AG04450 (cell line): ENCODE results near the gene CARD8. TPM values are rescaled to one million over a fixed set of nuclear protein-coding genes. Genes with fewer than 3 reads are reported as not detected.

Source experiments
- CTCF ChIA-PET: fragments of 300-600, 350-600 bp; formaldehyde crosslinking; extraction: SDS; loops from one replicate; lab custom pipeline; 2022; ENCODE audit warnings: antibody characterized with exemption, inconsistent platforms; lab: Charles Lee
- POLR2A ChIA-PET: fragments of 350-600 bp; formaldehyde crosslinking; extraction: SDS; loops from one replicate; lab custom pipeline; 2021; ENCODE audit warnings: antibody characterized with exemption, inconsistent platforms; lab: Yijun Ruan, JAX
- DNase-seq: peaks from one replicate; pipeline ENCODE4 v3.0.0-alpha.2; 2011; ENCODE audit warnings: low read depth, low spot score
- H3K27ac ChIP-seq: one replicate; pipeline ENCODE4 v1.5.1; 2012; ENCODE audit warnings: low read depth, low read length, control low read depth
- H3K27me3 ChIP-seq: one replicate; pipeline ENCODE4 v1.6.0; 2012; ENCODE audit warnings: low read length; ENCODE audit not compliant: control insufficient read depth, insufficient read depth
- H3K4me3 ChIP-seq: 2 replicates; pipeline ENCODE4 v1.5.1; 2011; ENCODE audit warnings: mild to moderate bottlenecking, low read depth, low read length, control low read depth
- H3K9me3 ChIP-seq: 2 replicates; pipeline ENCODE4 v1.5.1; 2012; ENCODE audit warnings: low read length; ENCODE audit not compliant: control insufficient read depth, insufficient read depth
- polyA minus RNA-seq: library from RNA; depleted of rRNA, polyadenylated mRNA; stranded (reverse); fragments of >200 nt; gene quantifications from 2 replicates; pipeline ENCODE4 v1.2.3, GENCODE V29; 2011; rRNA and poly(A)+ RNA removed
- polyA plus RNA-seq: library from polyadenylated mRNA; depleted of rRNA; stranded (reverse); fragments of >200 nt; gene quantifications from 2 replicates; pipeline ENCODE4 v1.2.3, GENCODE V29; 2011; rRNA removed
- TF ChIP-seq, protein P1 (sequence below): IDR thresholded peaks from 2 replicates; pipeline ENCODE4 v1.5.1; 2011; ENCODE audit warnings: low read depth, low read length, control low read depth, inconsistent platforms

The CARD8 gene, protein sequence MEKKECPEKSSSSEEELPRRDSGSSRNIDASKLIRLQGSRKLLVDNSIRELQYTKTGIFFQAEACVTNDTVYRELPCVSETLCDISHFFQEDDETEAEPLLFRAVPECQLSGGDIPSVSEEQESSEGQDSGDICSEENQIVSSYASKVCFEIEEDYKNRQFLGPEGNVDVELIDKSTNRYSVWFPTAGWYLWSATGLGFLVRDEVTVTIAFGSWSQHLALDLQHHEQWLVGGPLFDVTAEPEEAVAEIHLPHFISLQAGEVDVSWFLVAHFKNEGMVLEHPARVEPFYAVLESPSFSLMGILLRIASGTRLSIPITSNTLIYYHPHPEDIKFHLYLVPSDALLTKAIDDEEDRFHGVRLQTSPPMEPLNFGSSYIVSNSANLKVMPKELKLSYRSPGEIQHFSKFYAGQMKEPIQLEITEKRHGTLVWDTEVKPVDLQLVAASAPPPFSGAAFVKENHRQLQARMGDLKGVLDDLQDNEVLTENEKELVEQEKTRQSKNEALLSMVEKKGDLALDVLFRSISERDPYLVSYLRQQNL
- polyA plus RNA-seq (18.8 and 22.4 TPM in 2 replicates), polyA minus RNA-seq (18.7 and 30.0 TPM in 2 replicates)

DNA sequence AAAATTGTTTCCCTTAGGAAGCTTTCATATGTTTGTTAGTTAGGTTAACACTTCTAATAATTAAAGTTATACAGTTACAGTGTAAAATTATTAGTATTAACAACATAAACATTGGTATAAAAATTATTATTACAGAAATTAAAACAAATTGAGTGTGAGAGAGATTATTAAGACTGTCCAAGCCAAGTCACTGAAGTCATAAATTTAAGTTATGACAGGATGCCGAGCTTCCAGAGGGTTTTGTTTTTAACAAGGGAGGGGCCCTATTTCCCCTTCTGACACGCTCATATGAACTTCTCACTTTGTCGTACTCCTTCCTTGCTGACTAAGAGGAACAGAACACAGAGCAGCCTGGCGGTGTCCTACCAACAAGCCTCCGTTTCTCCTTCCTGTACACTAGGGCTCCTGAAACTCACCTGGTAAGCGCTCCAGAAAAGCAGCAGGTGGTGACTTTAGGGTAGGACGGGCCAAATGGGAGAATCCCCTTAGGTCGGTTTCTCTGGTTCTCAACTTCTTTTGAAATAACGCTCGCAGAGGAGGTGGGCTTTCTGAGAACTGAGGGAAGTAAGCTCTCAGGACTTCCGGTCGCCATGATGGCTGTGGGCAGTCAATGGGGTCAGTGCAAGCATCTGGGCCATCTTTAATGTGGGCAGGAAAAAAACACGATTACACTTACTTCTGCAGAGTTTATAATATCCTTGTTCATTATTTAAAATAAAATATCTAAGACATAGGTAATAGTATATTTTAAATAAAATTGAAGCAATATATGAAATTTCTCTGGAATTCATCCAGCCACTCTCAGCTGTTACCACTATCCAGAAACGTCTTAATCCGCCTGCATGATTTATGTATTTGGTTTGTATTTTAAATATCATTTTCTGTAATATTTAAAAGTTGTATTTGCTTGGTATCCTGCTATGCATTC lies at the start of gene CARD8:
TSS of gene CARD8 (minus strand) at position 537 of the 928 bp plus-strand sequence. CDS start 14,892 bp downstream, outside the sequence.
- POLR2A ChIA-PET: interaction anchor here (0.6 kb wide), 1 partner anchor 26 kb away, joined by 6 read pairs; no protein-coding TSS in a partner anchor

DNA sequence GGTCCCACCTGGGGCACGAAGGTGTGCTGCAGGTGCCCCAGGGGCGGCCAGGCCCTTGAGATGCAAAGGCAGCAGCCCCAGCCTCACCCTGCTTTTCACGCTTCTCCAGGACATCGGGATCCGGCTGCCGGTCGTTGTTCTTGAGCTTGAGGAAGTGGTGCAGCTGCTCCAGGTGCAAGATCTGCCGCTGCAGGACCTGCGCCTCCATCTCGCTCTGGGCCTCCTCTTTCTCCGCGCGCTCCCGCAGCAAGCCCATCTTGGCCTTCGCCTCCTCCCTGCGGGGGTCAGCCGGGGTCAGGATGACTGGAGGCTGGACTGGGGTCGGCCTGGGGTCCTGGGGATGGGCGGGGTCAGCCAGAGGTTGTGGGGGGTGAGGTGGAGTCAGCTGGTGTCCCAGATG lies 48.2 kb upstream of the CARD8 start:
- no peak overlapping the region for H3K4me3 ChIP-seq
- ChIA-PET POLR2A (no interaction called here), CTCF (no interaction called here)
- H3K27ac ChIP-seq: no peak overlapping the region
- H3K27me3 ChIP-seq: peaks cover 21% of the 10 kb centered on the region
- H3K9me3 ChIP-seq: no peaks in the 10 kb centered on the region; the same call in 1 of the 2 replicates
- DNase-seq: no peak
- TF ChIP-seq, protein P1, sequence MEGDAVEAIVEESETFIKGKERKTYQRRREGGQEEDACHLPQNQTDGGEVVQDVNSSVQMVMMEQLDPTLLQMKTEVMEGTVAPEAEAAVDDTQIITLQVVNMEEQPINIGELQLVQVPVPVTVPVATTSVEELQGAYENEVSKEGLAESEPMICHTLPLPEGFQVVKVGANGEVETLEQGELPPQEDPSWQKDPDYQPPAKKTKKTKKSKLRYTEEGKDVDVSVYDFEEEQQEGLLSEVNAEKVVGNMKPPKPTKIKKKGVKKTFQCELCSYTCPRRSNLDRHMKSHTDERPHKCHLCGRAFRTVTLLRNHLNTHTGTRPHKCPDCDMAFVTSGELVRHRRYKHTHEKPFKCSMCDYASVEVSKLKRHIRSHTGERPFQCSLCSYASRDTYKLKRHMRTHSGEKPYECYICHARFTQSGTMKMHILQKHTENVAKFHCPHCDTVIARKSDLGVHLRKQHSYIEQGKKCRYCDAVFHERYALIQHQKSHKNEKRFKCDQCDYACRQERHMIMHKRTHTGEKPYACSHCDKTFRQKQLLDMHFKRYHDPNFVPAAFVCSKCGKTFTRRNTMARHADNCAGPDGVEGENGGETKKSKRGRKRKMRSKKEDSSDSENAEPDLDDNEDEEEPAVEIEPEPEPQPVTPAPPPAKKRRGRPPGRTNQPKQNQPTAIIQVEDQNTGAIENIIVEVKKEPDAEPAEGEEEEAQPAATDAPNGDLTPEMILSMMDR: no peak

More for the DNA sequence above, at the start of gene CARD8:
- DNase-seq: peak; percentile 65
- CTCF ChIA-PET: interaction anchor here (0.6 to 1.2 kb wide), 5 partner anchors 9 to 292 kb away, joined by 3 to 5 read pairs (median 4); no protein-coding TSS in a partner anchor
- no peaks in the 10 kb centered on the region for H3K27me3 ChIP-seq
- H3K4me3 ChIP-seq: peak within 1 kb of the TSS; percentile 83
- H3K27ac ChIP-seq: peak within 1 kb of the TSS; percentile 93
- TF ChIP-seq, protein P1: 0 out of 2 replicates have a peak, but pooled peaks have one; percentile 15
- no peaks in the 10 kb centered on the region for H3K9me3 ChIP-seq

DNA sequence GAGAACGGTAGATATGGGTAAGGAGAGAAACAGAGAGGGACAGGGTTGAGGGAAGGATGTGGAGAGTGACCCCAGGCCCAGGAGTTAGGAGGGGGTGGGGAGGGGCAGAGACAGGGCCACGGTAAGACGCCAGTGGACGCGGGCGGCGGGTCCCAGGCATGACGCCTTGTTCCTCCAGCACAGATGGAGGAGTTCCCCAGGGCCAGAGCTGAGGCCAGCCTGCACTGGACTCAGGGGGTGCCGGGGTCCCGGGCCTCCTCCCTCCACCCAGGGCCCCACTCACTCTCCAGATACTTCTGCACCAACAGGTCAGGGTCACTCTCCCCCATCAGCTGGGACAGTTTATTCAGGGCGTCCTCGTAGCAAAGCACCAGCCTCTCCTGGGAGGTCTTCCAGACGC lies 47.7 kb upstream of the CARD8 start:
- CTCF ChIA-PET: no interaction called here
- TF ChIP-seq, protein P1: no peak

DNA sequence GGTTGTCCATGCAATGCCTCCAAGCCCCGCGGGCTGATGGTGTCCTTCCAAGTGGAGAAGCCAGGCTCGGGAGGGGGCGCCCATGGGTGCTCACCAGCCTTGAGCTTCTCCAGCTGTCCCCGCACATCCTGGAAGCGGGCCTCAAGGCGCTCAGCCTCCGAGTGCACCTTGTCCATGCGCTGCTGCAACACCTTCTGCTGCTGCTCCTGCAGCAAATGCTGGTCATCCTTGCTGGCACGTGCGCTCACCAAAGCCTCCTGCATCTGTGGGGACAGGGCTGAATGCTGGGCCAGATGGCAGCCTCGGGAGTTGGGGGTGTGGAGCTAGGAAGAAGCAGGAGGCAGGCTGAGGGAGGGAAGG lies 46.9 kb upstream of the CARD8 start:
- ChIA-PET POLR2A (no interaction called here), CTCF (no interaction called here)
- DNase-seq: no peak
- no peak overlapping the region for H3K4me3 ChIP-seq
- no peak overlapping the region for H3K27ac ChIP-seq
- H3K27me3 ChIP-seq: peaks cover 21% of the 10 kb centered on the region
- TF ChIP-seq, protein P1: no peak
- peaks cover 2% of the 10 kb centered on the region; the same call in 1 of the 2 replicates for H3K9me3 ChIP-seq

More for the DNA sequence above, 47.7 kb upstream of the CARD8 start:
- H3K27ac ChIP-seq: no peak overlapping the region
- peaks cover 21% of the 10 kb centered on the region for H3K27me3 ChIP-seq
- DNase-seq: no peak
- POLR2A ChIA-PET: no interaction called here
- no peak overlapping the region for H3K4me3 ChIP-seq
- H3K9me3 ChIP-seq: peaks cover under 1% of the 10 kb centered on the region; the same call in 1 of the 2 replicates
